Brain microvascular endothelial cell (primary cell): ENCODE data around the gene MYL6B.

Source experiments
- DNase-seq: peaks from one replicate; pipeline ENCODE4 v3.0.0-alpha.2; 2020
- H3K27ac ChIP-seq: fragments of 250-450 bp; sonication (Bioruptor Pico); 2 replicates; pipeline ENCODE4 v1.5.1; 2020; ENCODE audit warnings: mild to moderate bottlenecking, moderate library complexity
- H3K27me3 ChIP-seq: fragments of 250-450 bp; sonication (Bioruptor Pico); replicated peaks from 2 replicates; pipeline ENCODE4 v1.5.1; 2020; ENCODE audit warnings: mild to moderate bottlenecking
- H3K36me3 ChIP-seq: fragments of 250-450 bp; sonication (Bioruptor Pico); replicated peaks from 2 replicates; pipeline ENCODE4 v1.5.1; 2020; ENCODE audit warnings: mild to moderate bottlenecking
- H3K4me3 ChIP-seq: 2 replicates; pipeline ENCODE4 v1.5.1; 2011; ENCODE audit warnings: low read depth, mild to moderate bottlenecking, control low read depth, low read length, moderate library complexity
- in situ Hi-C: cut with HindIII; loops from 2 replicates; pipeline ENCODE4 v1.10.0; 2017; ENCODE audit warnings: low sequenced_read_pairs, low pct_ligation_motif_present
- TF ChIP-seq, protein P1 (sequence below): IDR thresholded peaks from 2 replicates; pipeline ENCODE4 v1.5.1; 2011; ENCODE audit warnings: low read depth, mild to moderate bottlenecking, moderate library complexity, low read length, control low read depth, inconsistent platforms; ENCODE audit errors: missing control alignments

MYL6B gene

GRCh38 chr12:56127485-56127887 is 24.9 kb upstream of the MYL6B start:
- DNase-seq, result no peak
- peak overlapping the region; percentile 8 for H3K27ac ChIP-seq
- in situ Hi-C loops, result no loop called here
- TF ChIP-seq, protein P1, sequence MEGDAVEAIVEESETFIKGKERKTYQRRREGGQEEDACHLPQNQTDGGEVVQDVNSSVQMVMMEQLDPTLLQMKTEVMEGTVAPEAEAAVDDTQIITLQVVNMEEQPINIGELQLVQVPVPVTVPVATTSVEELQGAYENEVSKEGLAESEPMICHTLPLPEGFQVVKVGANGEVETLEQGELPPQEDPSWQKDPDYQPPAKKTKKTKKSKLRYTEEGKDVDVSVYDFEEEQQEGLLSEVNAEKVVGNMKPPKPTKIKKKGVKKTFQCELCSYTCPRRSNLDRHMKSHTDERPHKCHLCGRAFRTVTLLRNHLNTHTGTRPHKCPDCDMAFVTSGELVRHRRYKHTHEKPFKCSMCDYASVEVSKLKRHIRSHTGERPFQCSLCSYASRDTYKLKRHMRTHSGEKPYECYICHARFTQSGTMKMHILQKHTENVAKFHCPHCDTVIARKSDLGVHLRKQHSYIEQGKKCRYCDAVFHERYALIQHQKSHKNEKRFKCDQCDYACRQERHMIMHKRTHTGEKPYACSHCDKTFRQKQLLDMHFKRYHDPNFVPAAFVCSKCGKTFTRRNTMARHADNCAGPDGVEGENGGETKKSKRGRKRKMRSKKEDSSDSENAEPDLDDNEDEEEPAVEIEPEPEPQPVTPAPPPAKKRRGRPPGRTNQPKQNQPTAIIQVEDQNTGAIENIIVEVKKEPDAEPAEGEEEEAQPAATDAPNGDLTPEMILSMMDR, result no peak
- peaks cover 20% of the 10 kb centered on the region for H3K36me3 ChIP-seq
- H3K4me3 ChIP-seq, result peak overlapping the region; percentile 50
- H3K27me3 ChIP-seq, result no peaks in the 10 kb centered on the region

DNA sequence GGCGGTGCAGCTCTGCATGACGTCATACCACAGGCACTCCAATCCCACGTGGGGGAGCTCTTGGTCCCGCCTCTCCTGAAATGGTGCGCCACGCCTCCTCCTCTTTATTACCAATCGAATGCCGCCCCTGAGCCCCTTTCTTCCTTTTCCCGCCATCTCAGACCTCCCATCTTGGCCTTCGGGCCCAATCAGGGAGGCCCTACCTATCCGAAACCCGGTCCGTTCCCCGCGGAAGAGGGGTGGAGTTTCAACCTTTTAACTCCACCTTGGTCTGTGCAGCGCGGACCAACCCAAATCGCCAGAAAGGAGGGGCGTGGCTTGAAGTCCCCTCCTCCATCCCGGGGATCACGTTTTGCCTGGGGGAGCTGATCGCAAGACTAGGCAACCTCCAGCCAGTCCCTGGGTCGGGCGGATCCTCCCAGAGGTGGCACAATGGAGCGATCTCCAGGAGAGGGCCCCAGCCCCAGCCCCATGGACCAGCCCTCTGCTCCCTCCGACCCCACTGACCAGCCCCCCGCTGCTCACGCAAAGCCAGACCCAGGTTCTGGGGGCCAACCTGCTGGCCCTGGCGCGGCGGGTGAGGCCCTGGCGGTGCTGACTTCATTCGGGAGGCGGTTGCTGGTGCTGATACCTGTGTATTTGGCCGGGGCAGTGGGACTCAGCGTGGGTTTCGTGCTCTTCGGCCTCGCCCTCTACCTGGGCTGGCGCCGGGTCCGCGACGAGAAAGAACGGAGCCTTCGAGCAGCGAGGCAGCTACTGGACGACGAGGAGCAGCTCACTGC is 24.3 kb upstream of the MYL6B start, which contains the start of gene ESYT1:
TSS of gene ESYT1 (plus strand) at position 380 of the 782 bp plus-strand sequence. CDS start at position 433, 53 bp downstream.
- TF ChIP-seq, protein P1, result no peak
- Histone ChIP-seq H3K27me3 (no peaks in the 10 kb centered on the region), H3K27ac (peak within 1 kb of the TSS; percentile 8), H3K4me3 (peak within 1 kb of the TSS; percentile 86), H3K36me3 (peaks cover 23% of the 10 kb centered on the region)
- in situ Hi-C loops, result no loop called here
- DNase-seq, result peak; percentile 99

- H3K4me3 ChIP-seq, result peak overlapping the region; percentile 86
- DNase-seq, result peak; percentile 20
- peaks cover 30% of the 10 kb centered on the region for H3K36me3 ChIP-seq
- H3K27ac ChIP-seq, result no peak overlapping the region
- TF ChIP-seq, protein P1, result no peak
- in situ Hi-C loops, result no loop called here
- H3K27me3 ChIP-seq, result no peaks in the 10 kb centered on the region
These were observed 23.6 kb upstream of the MYL6B start for GRCh38 chr12:56128670-56129205.

- H3K4me3 ChIP-seq, result peak overlapping the region; percentile 86
- no peak for DNase-seq
- TF ChIP-seq, protein P1, result no peak
These were observed 23.0 kb upstream of the MYL6B start for GRCh38 chr12:56129206-56129941.

GRCh38 chr12:56129942-56130495 is 22.4 kb upstream of the MYL6B start:
- TF ChIP-seq, protein P1, result no peak
- DNase-seq, result no peak
- in situ Hi-C loops, result no loop called here
- Histone ChIP-seq H3K36me3 (peaks cover 38% of the 10 kb centered on the region), H3K27ac (no peak overlapping the region), H3K27me3 (no peaks in the 10 kb centered on the region), H3K4me3 (no peak overlapping the region)

More at GRCh38 chr12:56129206-56129941, 23.0 kb upstream of the MYL6B start:
- in situ Hi-C loops, result no loop called here
- Histone ChIP-seq H3K36me3 (peaks cover 35% of the 10 kb centered on the region), H3K27ac (no peak overlapping the region), H3K27me3 (no peaks in the 10 kb centered on the region)
